Breast epithelium (tissue), 4 donors: Measurements from ENCODE around the gene AFAP1L1. TPM values are rescaled to one million over a fixed set of nuclear protein-coding genes. Genes with fewer than 3 reads are reported as not detected.
A peak's percentile ranks its signal among the peaks of the same experiment; 100 is the strongest.

Experiments used
- DNase-seq, 2 donors: peaks; one replicate each; pipeline ENCODE4 v3.0.0-alpha.2; 2019; ENCODE audit warnings: low spot score in 2 of 2
- H3K27ac ChIP-seq, 2 donors: fragments of 200-600 bp; sonication (generic) in 1 of 2; one replicate each; pipeline ENCODE4 v1.5.1; 2016 to 2019; ENCODE audit warnings: mild to moderate bottlenecking in 1 of 2
- H3K27me3 ChIP-seq, 2 donors: fragments of 200-600 bp; sonication (generic) in 1 of 2; one replicate each; pipeline versions ENCODE4 v1.5.1 to v1.6.0; 2017 to 2019; ENCODE audit warnings: control low read depth in 1 of 2, mild to moderate bottlenecking in 1 of 2
- H3K36me3 ChIP-seq: fragments of 200-600 bp; one replicate; pipeline ENCODE4 v1.5.1; 2019
- H3K4me1 ChIP-seq, 2 donors: fragments of 200-600 bp; sonication (generic); one replicate each; pipeline ENCODE4 v1.5.1; 2016 to 2019; ENCODE audit warnings: control low read depth in 1 of 2
- H3K4me3 ChIP-seq, 3 donors: fragments of 200-600 bp; sonication (generic); 1 replicate in 2 of 3; 2 replicates in 1 of 3; pipeline ENCODE4 v1.5.1; 2016 to 2019; ENCODE audit warnings: mild to moderate bottlenecking in 3 of 3, moderate library complexity in 2 of 3
- H3K9me3 ChIP-seq, 2 donors: fragments of 200-600 bp; sonication (generic) in 1 of 2; one replicate each; pipeline ENCODE4 v1.5.1; 2016 to 2019; ENCODE audit warnings: control low read depth in 1 of 2
- POLR2A ChIP-seq: fragments of 450-650 bp; IDR thresholded peaks from one replicate; pipeline ENCODE4 v1.6.1; 2016; ENCODE audit warnings: antibody characterized with exemption, mild to moderate bottlenecking, moderate library complexity
- POLR2AphosphoS5 ChIP-seq, 3 donors: sonication (generic); formaldehyde crosslinking; IDR thresholded peaks; one replicate each; pipeline ENCODE4 v1.6.1; 2017; ENCODE audit warnings: antibody characterized with exemption in 3 of 3
- intact Hi-C: fragments of 100-400 bp; cut with DNase I; formaldehyde crosslinking; loops from one replicate; pipeline ENCODE4 v1.15.1; 2023; ENCODE audit warnings: low total_unique reads
- total RNA-seq, 3 donors: library from RNA; depleted of rRNA; stranded (reverse); fragments of >200 nt; gene quantifications; one replicate each; pipeline ENCODE4 v1.1.0, GENCODE V29; 2016
- TF ChIP-seq, protein P1 (sequence below), 3 donors: fragments of 450-650 bp; IDR thresholded peaks; one replicate each; pipeline ENCODE4 v1.5.1; 2016 to 2017; ENCODE audit warnings: antibody characterized with exemption in 3 of 3, mild to moderate bottlenecking in 3 of 3, moderate library complexity in 3 of 3

Gene AFAP1L1
- total RNA-seq, 3 donors from 2014 or later: 13.3 to 108 (median 26.5) TPM

DNA sequence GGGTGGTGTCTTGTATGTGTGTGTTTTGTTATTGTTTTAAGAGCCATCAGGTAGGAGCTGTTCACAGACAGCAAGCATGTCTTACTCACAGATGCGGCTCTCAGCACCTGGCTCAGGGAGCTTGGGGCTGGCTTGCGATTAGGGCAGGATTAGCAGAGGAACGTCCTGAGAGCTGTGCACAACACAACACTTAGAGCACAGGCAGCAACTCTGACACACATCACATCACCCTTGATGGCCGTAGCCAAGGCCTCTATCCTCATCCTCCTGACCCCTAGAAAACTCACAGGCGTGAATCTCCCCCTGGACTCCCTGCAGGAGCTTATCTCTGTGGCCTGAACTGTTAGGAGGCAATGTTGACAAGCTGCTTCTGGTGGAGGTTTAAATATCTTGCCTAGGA, 114.5 kb downstream of the AFAP1L1 start:
- H3K27ac ChIP-seq: peak overlapping the region; percentile 69 to 78
- intact Hi-C loops: no loop called here
- H3K27me3 ChIP-seq: no peaks in the 10 kb centered on the region
- DNase-seq: no peak
- no peak overlapping the region for H3K4me3 ChIP-seq
- no peak for TF ChIP-seq POLR2AphosphoS5 (IDR thresholded peaks at IDR 0.05)
- TF ChIP-seq, protein P1, sequence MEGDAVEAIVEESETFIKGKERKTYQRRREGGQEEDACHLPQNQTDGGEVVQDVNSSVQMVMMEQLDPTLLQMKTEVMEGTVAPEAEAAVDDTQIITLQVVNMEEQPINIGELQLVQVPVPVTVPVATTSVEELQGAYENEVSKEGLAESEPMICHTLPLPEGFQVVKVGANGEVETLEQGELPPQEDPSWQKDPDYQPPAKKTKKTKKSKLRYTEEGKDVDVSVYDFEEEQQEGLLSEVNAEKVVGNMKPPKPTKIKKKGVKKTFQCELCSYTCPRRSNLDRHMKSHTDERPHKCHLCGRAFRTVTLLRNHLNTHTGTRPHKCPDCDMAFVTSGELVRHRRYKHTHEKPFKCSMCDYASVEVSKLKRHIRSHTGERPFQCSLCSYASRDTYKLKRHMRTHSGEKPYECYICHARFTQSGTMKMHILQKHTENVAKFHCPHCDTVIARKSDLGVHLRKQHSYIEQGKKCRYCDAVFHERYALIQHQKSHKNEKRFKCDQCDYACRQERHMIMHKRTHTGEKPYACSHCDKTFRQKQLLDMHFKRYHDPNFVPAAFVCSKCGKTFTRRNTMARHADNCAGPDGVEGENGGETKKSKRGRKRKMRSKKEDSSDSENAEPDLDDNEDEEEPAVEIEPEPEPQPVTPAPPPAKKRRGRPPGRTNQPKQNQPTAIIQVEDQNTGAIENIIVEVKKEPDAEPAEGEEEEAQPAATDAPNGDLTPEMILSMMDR (IDR thresholded peaks at IDR 0.05): no peak
- TF ChIP-seq POLR2A: no peak
- no peaks in the 10 kb centered on the region for H3K9me3 ChIP-seq
- H3K36me3 ChIP-seq: no peaks in the 10 kb centered on the region
- H3K4me1 ChIP-seq: peaks cover 0 to 8% of the 10 kb centered on the region in 2 donors

DNA sequence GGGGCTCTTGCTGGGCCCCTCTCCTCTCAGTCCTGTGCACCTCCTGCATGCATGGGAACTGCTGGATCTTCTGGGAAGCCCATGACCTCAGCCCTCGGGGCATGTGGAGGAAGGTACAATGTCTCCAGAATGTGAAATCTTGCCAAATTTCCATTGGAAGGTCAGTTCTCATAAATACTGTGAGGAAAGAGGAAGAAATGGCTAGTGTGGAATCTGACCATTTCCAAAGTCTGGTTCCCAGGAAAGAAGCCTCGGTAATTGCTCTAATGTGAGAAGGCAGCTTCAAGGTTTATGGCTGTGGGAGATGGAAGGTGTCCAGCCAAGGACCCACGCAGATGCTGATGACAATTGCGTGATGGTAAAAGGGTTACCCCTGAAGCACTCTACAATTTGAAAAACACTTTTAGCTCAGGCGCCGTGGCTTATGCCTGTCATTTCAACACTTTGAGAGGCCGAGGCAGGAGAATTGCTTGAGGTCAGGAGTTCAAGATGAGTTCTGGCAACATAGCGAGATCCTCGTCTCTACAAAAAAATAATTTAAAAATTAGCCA, 115.5 kb downstream of the AFAP1L1 start:
- Histone ChIP-seq H3K27me3 (no peaks in the 10 kb centered on the region), H3K9me3 (no peaks in the 10 kb centered on the region), H3K27ac (peak overlapping the region; percentile 69 to 78), H3K4me3 (peak overlapping the region in 1 of 3 donors; percentile 7), H3K36me3 (no peaks in the 10 kb centered on the region), H3K4me1 (peaks cover 0 to 1% of the 10 kb centered on the region in 2 donors)
- no peak for DNase-seq
- intact Hi-C loops: no loop called here
- TF ChIP-seq, protein P1 (IDR thresholded peaks at IDR 0.05): no peak
- no peak for TF ChIP-seq POLR2A
- no peak for TF ChIP-seq POLR2AphosphoS5 (IDR thresholded peaks at IDR 0.05)

- H3K9me3 ChIP-seq: no peaks in the 10 kb centered on the region
- TF ChIP-seq, protein P1 (IDR thresholded peaks at IDR 0.05): no peak
- TF ChIP-seq POLR2AphosphoS5 (IDR thresholded peaks at IDR 0.05) (no peak), POLR2A (no peak)
- H3K27me3 ChIP-seq: no peaks in the 10 kb centered on the region
- peak overlapping the region; percentile 61 to 82 for H3K27ac ChIP-seq
- no peaks in the 10 kb centered on the region for H3K4me1 ChIP-seq
- DNase-seq: no peak
- H3K36me3 ChIP-seq: no peaks in the 10 kb centered on the region
- intact Hi-C loops: no loop called here
- no peak overlapping the region for H3K4me3 ChIP-seq
Observed at GRCh38 chr5:149387982-149388381, 116.3 kb downstream of the AFAP1L1 start.

DNA sequence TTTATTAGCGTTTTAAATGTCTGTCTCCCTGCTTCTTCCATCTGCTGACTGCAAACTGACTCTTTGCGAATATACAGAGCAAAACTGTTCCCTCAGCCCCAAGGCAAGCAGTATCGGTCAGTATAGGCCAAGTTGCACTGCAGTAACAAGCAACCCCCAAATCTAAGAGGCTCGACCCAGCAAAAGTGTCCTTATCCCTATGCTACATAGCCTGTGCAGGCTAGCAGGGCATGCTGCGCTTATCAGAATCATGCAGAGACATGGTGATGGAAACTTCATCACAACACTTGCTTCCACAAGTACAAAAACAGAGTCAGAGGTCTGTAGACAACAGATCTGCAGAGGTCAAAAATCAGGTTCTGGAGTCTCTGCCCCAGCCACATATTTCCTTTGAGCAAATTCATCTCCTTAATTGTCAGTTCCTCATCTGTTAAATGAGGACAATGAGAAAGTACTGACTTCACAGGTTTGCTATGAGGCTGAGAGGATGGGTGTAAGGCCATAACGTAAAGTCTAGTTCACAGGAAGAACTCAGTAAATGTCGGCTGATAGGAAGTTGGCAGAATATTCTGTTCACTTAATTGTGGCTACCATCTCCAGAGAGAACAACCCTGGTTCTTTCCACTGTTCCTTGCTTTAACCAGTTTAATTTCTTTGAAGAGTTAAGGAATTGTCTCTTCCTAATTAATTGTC, 117.0 kb downstream of the AFAP1L1 start:
- Histone ChIP-seq H3K36me3 (no peaks in the 10 kb centered on the region), H3K27ac (peak overlapping the region; percentile 61 to 82), H3K4me3 (no peak overlapping the region), H3K27me3 (no peaks in the 10 kb centered on the region), H3K9me3 (no peaks in the 10 kb centered on the region), H3K4me1 (no peaks in the 10 kb centered on the region)
- intact Hi-C loops: no loop called here
- no peak for DNase-seq
- TF ChIP-seq POLR2A (no peak), POLR2AphosphoS5 (IDR thresholded peaks at IDR 0.05) (no peak)
- TF ChIP-seq, protein P1 (IDR thresholded peaks at IDR 0.05): no peak
